ENCODE results near the gene VIPAS39.
"Not testable (repeated sequence)": the region's sequence is repeated elsewhere in the genome, so short reads cannot be mapped to it uniquely, and the experiment has no call there.

The VIPAS39 gene

GRCh38 chr14:77470224-77470870 is 12.9 kb upstream of the VIPAS39 start:
- DNase-seq (ENCODE audit: low read depth) = no peak

GRCh38 chr14:77469539-77469938 is 12.1 kb upstream of the VIPAS39 start:
- no peak for DNase-seq (ENCODE audit: low read depth)

- DNase-seq (ENCODE audit: low read depth) = no peak
These were observed 11.7 kb upstream of the VIPAS39 start for GRCh38 chr14:77469067-77469505.

- no peak for DNase-seq (ENCODE audit: low read depth)
These were observed 10.4 kb upstream of the VIPAS39 start for GRCh38 chr14:77467801-77468200.

GRCh38 chr14:77459072-77459723 is 1.8 kb upstream of the VIPAS39 start:
- no peak for DNase-seq (ENCODE audit: low read depth)

- DNase-seq (ENCODE audit: low read depth) = no peak
These were observed 999 bp upstream of the VIPAS39 start for GRCh38 chr14:77458249-77458950.

GRCh38 chr14:77457115-77457521 is 283 bp downstream of the VIPAS39 start:
- DNase-seq (ENCODE audit: low read depth) = no peak

GRCh38 chr14:77455966-77456640 is 1.3 kb downstream of the VIPAS39 start:
- no peak for DNase-seq (ENCODE audit: low read depth)

GRCh38 chr14:77442196-77442595 is 15.2 kb downstream of the VIPAS39 start:
- DNase-seq (ENCODE audit: low read depth) = no peak

GRCh38 chr14:77439861-77440260 is 17.5 kb downstream of the VIPAS39 start:
- no peak for DNase-seq (ENCODE audit: low read depth)

- DNase-seq (ENCODE audit: low read depth) = no peak
These were observed 18.8 kb downstream of the VIPAS39 start for GRCh38 chr14:77438596-77438995.

- DNase-seq (ENCODE audit: low read depth) = no peak
These were observed 21.4 kb downstream of the VIPAS39 start for GRCh38 chr14:77436042-77436441.

- DNase-seq (ENCODE audit: low read depth) = no peak
These were observed 31.0 kb downstream of the VIPAS39 start for GRCh38 chr14:77426396-77426795.

GRCh38 chr14:77424862-77425261 is 32.5 kb downstream of the VIPAS39 start:
- no peak for DNase-seq (ENCODE audit: low read depth)

- no peak for DNase-seq (ENCODE audit: low read depth)
These were observed 34.0 kb downstream of the VIPAS39 start, which contains the start of gene NOXRED1 for GRCh38 chr14:77423423-77423822. NOXRED1 (minus strand) TSS chr14:77423523; CDS start chr14:77422889, 634 bp downstream.

- peak; percentile 25 for DNase-seq (ENCODE audit: low read depth)
These were observed 36.2 kb downstream of the VIPAS39 start for GRCh38 chr14:77421201-77421600.

- no peak for DNase-seq (ENCODE audit: low read depth)
These were observed 40.6 kb downstream of the VIPAS39 start for GRCh38 chr14:77416836-77417235.

GRCh38 chr14:77416098-77416497 is 41.3 kb downstream of the VIPAS39 start:
- not testable (repeated sequence) for DNase-seq (ENCODE audit: low read depth)

GRCh38 chr14:77415403-77416030 is 41.9 kb downstream of the VIPAS39 start:
- not testable (repeated sequence) for DNase-seq (ENCODE audit: low read depth)

- no peak for DNase-seq (ENCODE audit: low read depth)
These were observed 48.3 kb downstream of the VIPAS39 start for GRCh38 chr14:77409131-77409533.

- no peak for DNase-seq (ENCODE audit: low read depth)
These were observed 50.2 kb downstream of the VIPAS39 start for GRCh38 chr14:77407158-77407557.

- DNase-seq (ENCODE audit: low read depth) = no peak
These were observed 50.7 kb downstream of the VIPAS39 start for GRCh38 chr14:77406718-77407117.

All from HS-5 (cell line).